SK-N-SH (cell line): ENCODE measurements around the gene SRGAP2.
"Not testable (repeated sequence)": the region's sequence is repeated elsewhere in the genome, so short reads cannot be mapped to it uniquely, and the experiment has no call there.

Experiments used
- EZH2phosphoT487 ChIP-seq: fragments of 200-600 bp; sonication (generic); IDR thresholded peaks from 2 replicates; pipeline ENCODE4 v1.6.1; 2017; ENCODE audit warnings: low read depth, mixed run types, mild to moderate bottlenecking, antibody characterized with exemption, moderate library complexity, borderline replicate concordance
- MXI1 ChIP-seq: IDR thresholded peaks from 2 replicates; pipeline ENCODE4 v1.6.1; 2012; ENCODE audit warnings: mild to moderate bottlenecking, low read depth, low read length, improper control_type of control experiment
- POLR2AphosphoS5 ChIP-seq: IDR thresholded peaks from 2 replicates; pipeline ENCODE4 v1.6.1; 2012; ENCODE audit warnings: low read depth, low read length
- RFX5 ChIP-seq: IDR thresholded peaks from 2 replicates; pipeline ENCODE4 v1.6.1; 2012; ENCODE audit warnings: mild to moderate bottlenecking, improper control_type of control experiment, low read length
- TF ChIP-seq, protein P1 (sequence below): IDR thresholded peaks from 2 replicates; pipeline ENCODE4 v1.6.1; 2012; ENCODE audit warnings: mild to moderate bottlenecking, low read depth, low read length, moderate library complexity
- TF ChIP-seq, protein P2 (sequence below): IDR thresholded peaks from 2 replicates; pipeline ENCODE4 v1.4.0; 2012; ENCODE audit warnings: low read depth
- TF ChIP-seq, protein P3 (sequence below): fragments of 200-600 bp; sonication (generic); IDR thresholded peaks from 2 replicates; pipeline ENCODE4 v1.6.1; 2017; ENCODE audit warnings: antibody characterized with exemption, mild to moderate bottlenecking, moderate library complexity
- TF ChIP-seq, protein P4 (sequence below): IDR thresholded peaks from 2 replicates; pipeline ENCODE4; 2012

DNA sequence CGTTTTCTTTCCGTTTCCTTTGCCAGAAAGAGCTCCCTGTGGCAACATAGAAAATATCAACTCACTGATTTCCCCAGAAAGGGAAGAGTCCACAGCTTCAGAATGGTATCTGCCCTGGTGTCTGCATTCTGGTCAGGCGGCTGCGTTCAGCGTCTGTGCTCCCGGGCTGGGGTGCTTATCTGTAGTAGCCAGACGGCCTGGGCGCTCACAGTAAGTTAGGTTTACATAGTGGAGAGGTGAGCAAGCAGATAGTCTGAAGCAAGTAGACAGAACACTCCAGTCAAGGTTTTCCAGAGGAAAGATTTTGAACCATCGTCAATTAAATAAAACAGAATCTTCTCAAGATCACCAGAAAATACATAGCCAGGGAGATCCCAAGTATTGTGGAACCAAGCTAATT is 28.6 kb downstream of the SRGAP2 start:
- not testable (repeated sequence) for TF ChIP-seq POLR2AphosphoS5, MXI1, EZH2phosphoT487, RFX5
- TF ChIP-seq, protein P1, sequence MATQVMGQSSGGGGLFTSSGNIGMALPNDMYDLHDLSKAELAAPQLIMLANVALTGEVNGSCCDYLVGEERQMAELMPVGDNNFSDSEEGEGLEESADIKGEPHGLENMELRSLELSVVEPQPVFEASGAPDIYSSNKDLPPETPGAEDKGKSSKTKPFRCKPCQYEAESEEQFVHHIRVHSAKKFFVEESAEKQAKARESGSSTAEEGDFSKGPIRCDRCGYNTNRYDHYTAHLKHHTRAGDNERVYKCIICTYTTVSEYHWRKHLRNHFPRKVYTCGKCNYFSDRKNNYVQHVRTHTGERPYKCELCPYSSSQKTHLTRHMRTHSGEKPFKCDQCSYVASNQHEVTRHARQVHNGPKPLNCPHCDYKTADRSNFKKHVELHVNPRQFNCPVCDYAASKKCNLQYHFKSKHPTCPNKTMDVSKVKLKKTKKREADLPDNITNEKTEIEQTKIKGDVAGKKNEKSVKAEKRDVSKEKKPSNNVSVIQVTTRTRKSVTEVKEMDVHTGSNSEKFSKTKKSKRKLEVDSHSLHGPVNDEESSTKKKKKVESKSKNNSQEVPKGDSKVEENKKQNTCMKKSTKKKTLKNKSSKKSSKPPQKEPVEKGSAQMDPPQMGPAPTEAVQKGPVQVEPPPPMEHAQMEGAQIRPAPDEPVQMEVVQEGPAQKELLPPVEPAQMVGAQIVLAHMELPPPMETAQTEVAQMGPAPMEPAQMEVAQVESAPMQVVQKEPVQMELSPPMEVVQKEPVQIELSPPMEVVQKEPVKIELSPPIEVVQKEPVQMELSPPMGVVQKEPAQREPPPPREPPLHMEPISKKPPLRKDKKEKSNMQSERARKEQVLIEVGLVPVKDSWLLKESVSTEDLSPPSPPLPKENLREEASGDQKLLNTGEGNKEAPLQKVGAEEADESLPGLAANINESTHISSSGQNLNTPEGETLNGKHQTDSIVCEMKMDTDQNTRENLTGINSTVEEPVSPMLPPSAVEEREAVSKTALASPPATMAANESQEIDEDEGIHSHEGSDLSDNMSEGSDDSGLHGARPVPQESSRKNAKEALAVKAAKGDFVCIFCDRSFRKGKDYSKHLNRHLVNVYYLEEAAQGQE = not testable (repeated sequence)
- TF ChIP-seq, protein P2, sequence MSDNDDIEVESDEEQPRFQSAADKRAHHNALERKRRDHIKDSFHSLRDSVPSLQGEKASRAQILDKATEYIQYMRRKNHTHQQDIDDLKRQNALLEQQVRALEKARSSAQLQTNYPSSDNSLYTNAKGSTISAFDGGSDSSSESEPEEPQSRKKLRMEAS = not testable (repeated sequence)
- TF ChIP-seq, protein P3, sequence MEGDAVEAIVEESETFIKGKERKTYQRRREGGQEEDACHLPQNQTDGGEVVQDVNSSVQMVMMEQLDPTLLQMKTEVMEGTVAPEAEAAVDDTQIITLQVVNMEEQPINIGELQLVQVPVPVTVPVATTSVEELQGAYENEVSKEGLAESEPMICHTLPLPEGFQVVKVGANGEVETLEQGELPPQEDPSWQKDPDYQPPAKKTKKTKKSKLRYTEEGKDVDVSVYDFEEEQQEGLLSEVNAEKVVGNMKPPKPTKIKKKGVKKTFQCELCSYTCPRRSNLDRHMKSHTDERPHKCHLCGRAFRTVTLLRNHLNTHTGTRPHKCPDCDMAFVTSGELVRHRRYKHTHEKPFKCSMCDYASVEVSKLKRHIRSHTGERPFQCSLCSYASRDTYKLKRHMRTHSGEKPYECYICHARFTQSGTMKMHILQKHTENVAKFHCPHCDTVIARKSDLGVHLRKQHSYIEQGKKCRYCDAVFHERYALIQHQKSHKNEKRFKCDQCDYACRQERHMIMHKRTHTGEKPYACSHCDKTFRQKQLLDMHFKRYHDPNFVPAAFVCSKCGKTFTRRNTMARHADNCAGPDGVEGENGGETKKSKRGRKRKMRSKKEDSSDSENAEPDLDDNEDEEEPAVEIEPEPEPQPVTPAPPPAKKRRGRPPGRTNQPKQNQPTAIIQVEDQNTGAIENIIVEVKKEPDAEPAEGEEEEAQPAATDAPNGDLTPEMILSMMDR = not testable (repeated sequence)
- TF ChIP-seq, protein P4, sequence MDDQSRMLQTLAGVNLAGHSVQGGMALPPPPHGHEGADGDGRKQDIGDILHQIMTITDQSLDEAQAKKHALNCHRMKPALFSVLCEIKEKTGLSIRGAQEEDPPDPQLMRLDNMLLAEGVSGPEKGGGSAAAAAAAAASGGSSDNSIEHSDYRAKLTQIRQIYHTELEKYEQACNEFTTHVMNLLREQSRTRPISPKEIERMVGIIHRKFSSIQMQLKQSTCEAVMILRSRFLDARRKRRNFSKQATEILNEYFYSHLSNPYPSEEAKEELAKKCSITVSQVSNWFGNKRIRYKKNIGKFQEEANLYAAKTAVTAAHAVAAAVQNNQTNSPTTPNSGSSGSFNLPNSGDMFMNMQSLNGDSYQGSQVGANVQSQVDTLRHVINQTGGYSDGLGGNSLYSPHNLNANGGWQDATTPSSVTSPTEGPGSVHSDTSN = not testable (repeated sequence)
